ENCODE results near the gene PAXX.

PAXX gene

GRCh38 chr9:137015540-137015930 lies 23.3 kb downstream of the PAXX start:
- no peak for TF ChIP-seq CTCF (IDR thresholded peaks at IDR 0.05; ENCODE audit: low read depth, low read length)
- H3K4me3 ChIP-seq (ENCODE audit: low read depth, low read length) = no peak overlapping the region

GRCh38 chr9:137015976-137016375 lies 23.8 kb downstream of the PAXX start:
- no peak for TF ChIP-seq CTCF (IDR thresholded peaks at IDR 0.05; ENCODE audit: low read depth, low read length)
- H3K4me3 ChIP-seq (ENCODE audit: low read depth, low read length) = no peak overlapping the region

GRCh38 chr9:137016436-137016835 lies 24.2 kb downstream of the PAXX start:
- H3K4me3 ChIP-seq (ENCODE audit: low read depth, low read length) = no peak overlapping the region
- no peak for TF ChIP-seq CTCF (IDR thresholded peaks at IDR 0.05; ENCODE audit: low read depth, low read length)

GRCh38 chr9:137017071-137017470 lies 24.8 kb downstream of the PAXX start:
- no peak overlapping the region for H3K4me3 ChIP-seq (ENCODE audit: low read depth, low read length)
- no peak for TF ChIP-seq CTCF (IDR thresholded peaks at IDR 0.05; ENCODE audit: low read depth, low read length)

GRCh38 chr9:137017791-137018497 lies 25.7 kb downstream of the PAXX start:
- TF ChIP-seq CTCF (IDR thresholded peaks at IDR 0.05; ENCODE audit: low read depth, low read length) = no peak
- H3K4me3 ChIP-seq (ENCODE audit: low read depth, low read length) = no peak overlapping the region

GRCh38 chr9:137018761-137019559 lies 26.7 kb downstream of the PAXX start:
- H3K4me3 ChIP-seq (ENCODE audit: low read depth, low read length) = no peak overlapping the region
- TF ChIP-seq CTCF (IDR thresholded peaks at IDR 0.05; ENCODE audit: low read depth, low read length) = no peak

Measured in WI38 (cell line).